Measurements from ENCODE around the gene CDC42BPG.

CDC42BPG gene

GRCh38 chr11:64867748-64868462, 23.5 kb upstream of the CDC42BPG start:
- no peak for DNase-seq

DNA sequence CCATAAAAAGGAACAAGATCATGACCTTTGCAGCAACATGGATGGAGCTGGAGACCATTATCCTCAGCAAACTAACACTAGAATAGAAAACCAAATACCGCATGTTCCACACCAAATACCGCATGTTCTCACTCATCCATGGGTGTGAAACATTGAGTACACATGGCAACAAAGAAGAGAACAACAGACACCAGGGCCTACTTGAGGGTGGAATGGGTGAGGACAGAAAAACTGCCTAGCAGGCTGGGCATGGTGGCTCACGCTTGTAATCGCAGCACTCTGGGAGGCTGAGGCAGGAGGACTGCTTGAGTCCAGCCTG, 21.7 kb upstream of the CDC42BPG start:
- DNase-seq: no peak

GRCh38 chr11:64865286-64866172, 21.1 kb upstream of the CDC42BPG start:
- no peak for DNase-seq

DNA sequence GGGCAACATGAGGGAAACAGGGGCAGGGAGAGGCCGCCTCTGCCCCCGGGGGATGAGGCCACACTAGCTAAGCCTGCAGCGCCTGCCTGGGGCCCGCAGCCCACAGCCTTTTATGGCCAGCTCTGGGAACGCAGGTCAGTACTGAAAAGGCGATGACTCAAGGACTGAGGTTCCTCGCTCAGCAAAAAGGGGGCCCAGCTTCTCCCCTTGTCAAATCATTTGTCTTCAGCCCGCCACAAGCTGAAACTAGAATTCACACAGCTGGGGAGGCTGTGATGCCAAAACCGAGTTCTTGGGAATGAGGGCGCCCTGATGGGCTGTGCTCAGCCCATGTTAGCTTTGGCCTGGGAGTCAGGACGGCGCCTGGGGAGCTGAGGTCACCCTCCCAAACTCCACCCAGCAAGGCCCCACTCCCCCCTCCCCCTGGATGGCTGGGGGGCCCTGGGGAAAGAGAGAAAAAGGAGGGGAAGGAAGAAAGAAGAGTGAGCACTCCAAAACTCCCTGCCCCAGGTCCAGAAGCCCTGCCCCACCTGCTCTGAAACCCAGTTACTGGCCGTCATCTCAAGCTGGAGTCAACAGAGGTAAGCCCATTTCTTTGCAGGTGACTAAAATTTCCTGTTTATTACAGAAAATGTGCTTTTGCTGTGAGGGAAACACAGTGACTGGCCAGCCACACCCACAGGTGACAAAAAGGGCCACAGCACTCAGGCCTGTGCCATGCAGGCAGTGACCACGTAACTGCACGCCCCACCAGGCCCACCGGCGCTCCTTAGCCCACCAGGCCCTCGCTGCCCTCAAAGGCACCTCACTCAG, 20.2 kb upstream of the CDC42BPG start:
- DNase-seq: peak in 7 of 58 donors; percentile 16 to 57 (median 32)

DNA sequence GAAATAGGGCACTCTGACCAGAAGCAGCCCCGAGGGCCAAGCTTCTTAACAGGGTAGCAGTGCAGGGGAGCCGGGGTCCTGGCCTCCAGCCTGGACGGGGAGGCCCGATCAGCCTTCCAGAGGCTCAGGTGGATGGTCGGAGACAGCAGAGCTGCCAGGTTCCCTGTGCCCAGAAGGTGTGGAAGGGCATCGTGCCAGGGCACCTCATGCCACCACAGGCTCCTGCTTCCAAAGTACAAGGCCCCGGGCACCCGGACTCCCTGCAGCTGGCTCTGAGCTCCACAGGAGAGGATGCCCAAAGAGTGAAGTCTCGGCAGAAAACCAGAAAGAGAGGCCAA, 19.7 kb upstream of the CDC42BPG start:
- DNase-seq: no peak

DNA sequence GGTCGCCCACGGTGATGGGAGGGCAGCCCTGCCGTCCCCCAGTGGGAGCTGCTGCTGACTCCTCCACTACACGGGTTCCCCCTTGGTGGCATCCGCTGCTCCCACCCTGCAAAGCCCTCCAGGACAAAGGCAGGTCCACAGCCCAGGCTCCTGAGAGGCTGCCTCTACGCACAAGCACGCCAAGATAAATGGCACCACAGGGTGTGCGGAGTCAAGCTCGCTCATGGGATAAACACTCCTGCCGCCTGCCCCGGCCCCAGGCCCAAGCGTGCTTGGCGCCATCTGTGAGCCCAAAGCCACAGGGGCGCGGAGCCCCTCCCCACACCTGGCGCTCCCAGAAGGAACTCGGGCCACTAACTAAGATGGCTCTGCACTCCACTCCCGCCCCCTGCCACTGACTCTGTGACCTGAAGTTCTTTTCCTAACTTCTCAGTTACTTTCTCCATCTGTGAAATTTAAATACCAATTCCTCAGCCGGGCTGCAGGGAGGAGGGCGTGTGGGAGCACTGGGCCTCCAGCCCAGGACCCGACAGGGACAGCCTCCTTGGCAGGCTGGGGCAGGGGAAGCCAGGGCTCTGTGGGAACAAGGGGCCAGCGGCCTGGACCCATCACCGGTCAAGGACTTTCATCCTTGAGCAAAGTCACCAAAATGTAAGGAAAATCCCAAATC, 19.1 kb upstream of the CDC42BPG start:
- peak in 18 of 58 donors; percentile 12 to 50 (median 27) for DNase-seq

GRCh38 chr11:64862987-64863390, 18.5 kb upstream of the CDC42BPG start:
- peak in 1 of 58 donors; percentile 6 for DNase-seq

GRCh38 chr11:64861227-64861975, 16.9 kb upstream of the CDC42BPG start:
- DNase-seq: no peak

DNA sequence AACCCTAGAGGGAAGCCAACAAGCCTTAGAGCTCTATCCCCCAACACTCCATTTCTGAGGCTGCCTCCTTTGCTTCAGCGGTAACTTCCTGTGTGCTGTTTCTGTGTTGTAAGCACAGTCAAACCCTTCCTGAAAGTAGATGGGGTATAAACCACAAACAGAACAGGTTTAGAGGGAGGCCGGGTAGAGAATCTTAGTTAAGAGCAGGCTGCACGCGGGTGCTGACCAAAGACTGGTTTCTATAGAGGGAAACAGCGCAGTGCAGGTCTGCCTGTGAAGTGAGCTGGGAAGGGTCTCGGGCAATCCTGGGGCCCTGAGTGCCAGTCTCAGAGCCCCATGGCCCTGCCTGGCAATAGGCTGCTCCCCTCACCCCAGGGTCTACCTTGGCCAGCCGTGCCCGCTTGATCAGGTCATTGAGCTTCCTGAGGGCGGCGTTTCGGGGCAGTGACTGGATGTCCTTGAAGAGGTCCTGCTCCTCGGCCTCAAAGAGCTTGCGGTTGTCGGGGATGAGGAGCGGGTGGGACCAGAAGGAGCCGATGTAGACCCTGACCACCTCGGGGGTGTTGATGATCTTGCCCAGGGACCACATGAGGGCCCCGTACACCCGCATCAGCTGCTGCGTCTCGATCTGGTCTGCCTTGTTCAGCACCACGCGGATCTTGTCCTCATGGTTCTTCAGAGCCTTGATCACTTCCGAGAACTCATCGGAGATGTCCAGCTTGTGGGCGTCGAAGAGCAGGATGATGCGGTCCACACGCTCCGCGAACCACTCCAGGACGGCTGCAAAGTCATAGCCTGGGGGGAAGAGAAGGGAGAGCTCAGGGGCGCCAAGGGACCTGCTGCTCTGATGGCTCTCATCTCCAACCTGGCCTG, 15.3 kb upstream of the CDC42BPG start:
- DNase-seq: no peak

DNA sequence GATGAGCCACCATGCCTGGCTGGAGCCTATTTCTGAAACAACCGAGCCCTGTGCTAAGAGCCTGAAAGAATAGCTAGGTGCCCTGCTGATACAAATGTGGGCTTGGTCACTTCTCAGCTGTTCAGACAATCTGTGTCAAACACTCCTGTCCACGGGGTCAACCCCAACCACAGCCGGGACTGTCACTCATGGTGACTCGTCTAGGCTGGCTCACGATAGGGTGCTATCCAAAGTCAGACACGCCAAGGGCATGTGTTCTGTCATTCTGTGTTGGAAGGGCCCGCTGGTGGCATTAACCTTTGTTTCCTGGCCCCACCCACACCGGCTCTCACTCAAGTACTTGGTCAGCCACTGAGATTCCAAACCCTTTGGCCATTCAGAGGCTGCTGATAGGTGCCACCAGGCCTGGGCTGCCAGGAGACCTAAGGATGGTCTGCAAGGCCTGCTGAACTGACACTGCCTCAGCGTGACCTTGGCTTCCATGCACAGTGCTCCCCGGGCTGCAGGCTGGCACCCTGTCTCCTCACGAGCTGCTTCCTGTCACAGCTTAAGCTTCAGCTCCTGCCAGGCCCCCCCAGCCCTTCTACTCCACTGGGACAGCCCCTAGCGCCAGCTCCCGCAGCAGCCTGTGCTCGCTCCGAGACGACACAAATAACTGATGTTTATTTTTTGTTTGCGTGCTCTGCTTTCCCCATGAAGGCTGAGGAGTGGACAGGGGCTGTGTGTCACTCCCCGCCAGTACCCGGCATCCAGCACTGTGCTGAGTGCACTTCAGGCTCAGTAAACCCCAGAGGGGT, 14.2 kb upstream of the CDC42BPG start:
- no peak for DNase-seq

DNA sequence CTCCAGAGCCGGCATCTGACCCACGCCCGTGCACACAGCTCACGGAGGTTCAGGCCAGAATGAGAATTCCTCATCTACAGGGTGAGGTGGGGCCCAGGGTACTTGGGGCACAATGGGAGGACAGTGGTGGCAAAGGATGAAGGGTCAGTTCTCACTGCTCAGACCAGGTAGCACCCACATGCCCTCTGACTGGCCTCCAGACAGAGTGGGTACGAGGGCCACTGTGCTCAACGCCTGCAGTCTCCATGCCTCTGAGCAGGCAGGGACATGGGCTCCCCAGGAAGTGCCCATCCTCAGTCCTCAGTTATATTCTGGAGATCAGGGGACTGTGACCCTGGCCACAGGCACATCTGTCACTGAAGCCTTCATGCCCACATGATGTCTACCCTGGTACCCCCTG, 13.0 kb upstream of the CDC42BPG start:
- no peak for DNase-seq

DNA sequence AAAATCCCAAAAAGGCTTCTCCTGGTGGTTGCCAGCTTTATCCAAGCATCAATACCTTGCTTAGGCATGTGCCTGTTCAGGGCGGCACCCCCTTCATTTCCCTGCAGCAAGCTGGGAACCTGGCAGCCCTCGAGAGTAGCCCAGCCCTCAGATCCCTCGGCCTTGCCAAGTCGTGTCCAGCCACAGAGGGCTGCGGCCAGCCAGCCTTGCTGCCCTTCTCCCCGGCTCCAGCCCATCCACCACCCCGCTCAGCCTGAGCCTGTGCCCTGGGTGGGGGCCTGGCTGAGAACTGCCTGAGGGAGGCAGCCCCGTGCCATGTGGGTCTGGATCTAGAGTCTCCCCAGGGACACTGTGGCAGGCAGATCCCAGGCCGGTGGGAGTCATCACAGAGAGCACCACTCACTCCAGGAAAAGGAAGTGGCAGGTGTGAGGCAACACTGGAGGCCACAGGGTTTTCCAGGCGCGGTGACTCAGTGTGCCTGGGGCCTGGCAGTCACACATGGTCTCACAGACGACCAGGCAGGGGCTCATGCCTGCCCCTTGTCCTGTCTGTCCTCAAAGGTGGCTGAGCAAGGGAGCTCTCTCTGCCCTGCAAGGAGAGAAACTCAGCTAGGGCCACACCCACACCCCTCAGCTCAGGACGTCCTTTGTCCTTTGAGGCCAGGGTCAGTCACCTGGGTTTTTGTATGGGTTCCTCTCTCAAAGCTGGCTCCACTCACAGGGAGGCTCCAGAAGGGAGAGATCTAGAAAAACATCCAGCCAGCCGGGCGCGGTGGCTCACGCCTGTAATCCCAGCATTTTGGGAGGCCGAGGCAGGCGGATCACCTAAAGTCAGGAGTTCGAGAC, 12.2 kb upstream of the CDC42BPG start:
- DNase-seq: peak in 36 of 58 donors; percentile 8 to 63 (median 34)

- no peak for DNase-seq
Measured at GRCh38 chr11:64855596-64856304, 11.3 kb upstream of the CDC42BPG start.

DNA sequence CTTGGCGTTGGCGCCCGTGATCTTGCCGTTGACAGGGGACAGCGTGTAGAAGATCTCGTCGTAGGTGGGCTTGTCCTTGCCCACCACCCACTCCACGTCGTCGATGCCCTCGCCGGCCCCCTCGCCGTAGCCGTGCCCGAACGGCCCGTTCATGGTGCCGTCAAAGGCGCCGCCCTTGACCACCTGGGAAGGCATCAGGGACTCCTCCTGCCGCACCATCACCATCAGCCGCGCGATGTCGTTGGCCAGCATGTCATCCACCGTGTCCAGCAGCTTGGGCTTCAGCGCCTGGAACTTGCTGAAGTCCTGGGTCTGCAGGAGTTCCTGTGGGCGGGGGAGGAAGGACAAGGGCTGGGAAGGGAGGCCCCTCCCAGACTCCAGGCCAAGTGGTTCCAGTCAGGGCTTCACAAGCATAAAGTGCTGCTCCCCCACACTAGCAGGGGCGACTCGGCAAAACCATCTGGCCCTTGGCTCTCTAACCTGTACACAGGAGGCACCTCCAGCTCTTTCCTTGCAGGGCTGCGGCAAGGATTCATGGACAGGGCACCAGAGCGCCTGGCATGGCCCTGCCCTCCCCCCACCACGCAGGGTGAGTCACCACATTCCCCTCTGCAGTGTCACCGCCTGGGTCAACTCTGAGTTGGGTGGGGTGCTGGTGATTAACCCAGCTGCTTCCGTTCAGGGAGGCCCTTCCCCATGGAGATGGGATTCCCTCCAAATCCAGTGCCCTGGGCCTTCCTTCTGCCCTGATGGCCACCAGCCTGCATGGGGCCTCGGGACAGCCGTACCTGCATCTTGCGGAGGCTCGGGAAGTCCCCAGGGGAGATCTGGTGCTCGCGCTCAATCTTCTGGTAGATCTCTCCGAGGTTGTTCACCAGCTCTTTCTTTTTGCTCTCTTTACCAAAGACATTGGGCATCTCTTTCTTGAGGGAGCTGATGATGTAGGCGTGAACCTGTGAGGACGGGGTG, 10.4 kb upstream of the CDC42BPG start:
- DNase-seq: peak in 3 of 58 donors; percentile 23 to 46 (median 41)

DNA sequence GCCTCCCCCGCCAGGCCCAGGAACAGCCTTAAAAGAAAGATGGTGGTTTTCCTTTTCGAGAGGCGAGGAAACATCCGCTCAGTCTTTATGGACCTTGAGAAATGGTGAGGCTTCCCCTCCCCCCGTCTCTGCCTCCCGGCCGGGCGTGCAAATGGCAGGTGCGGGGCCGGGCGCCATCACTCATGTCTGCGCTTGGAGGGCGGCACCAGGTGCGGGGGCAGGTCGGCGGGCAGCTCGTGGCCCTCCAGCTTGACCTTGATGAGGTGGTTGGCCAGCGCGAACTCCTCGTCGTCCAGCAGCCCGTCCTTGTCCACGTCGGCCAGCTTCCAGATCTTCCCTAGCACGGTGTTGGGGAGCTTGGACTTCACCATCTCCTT, 9.7 kb upstream of the CDC42BPG start:
- DNase-seq: no peak

GRCh38 chr11:64853709-64854108, 9.3 kb upstream of the CDC42BPG start:
- no peak for DNase-seq
